ENCODE data around the gene FCHSD1. TPM values are rescaled to one million over a fixed set of nuclear protein-coding genes. Genes with fewer than 3 reads are reported as not detected.

The FCHSD1 gene
- total and polyA plus RNA-seq, 4 donors = 12.2 to 23.2 (median 17.7) TPM

DNA sequence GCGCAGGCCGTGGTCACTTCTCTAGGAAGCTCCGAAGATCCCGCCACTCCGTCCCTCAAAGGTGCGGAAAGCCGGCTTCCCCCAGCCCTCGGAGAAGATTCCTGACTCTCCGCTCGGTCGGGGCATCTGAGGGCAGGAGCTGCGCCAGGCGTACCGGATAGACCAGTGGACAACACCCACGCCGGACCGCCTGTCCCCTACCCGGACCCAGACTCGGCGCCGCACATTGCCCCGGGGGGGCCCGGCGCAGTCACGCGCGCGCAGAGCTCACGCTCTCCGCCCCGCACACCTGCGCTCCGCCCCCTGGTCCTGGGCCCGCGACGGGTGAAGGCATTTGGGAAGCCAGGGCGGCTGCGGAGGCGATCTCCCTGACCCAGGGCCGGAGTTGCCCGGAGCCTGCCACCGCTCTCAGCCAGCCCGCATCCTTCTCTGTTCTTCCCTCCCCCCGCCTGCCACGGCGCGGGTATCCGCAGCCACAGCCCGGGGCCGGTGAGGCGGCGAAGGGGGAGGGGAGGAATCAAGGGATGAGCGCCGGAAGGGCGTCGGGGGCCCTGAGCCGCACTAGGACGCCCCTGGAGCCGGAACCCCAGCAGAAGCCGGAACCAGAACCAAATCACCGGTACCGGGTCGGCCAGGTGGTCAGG lies 14.0 kb downstream of the FCHSD1 start:
- peaks cover 0 to 15% (median 14%) of the 10 kb centered on the region in 3 donors for H3K27me3 ChIP-seq (ENCODE audit: control insufficient read depth in 3 of 3, insufficient read depth in 3 of 3, low read length in 2 of 3)
- 1% methylated on average over 35 to 63 of the region's 63 CpGs for WGBS, 2 donors
- H3K4me3 ChIP-seq = peak overlapping the region; percentile 77
- peaks cover 0 to 23% (median 8%) of the 10 kb centered on the region in 5 donors for H3K4me1 ChIP-seq (ENCODE audit: control insufficient read depth in 5 of 5, insufficient read depth in 5 of 5, low read length in 5 of 5)
- TF ChIP-seq, protein P1, sequence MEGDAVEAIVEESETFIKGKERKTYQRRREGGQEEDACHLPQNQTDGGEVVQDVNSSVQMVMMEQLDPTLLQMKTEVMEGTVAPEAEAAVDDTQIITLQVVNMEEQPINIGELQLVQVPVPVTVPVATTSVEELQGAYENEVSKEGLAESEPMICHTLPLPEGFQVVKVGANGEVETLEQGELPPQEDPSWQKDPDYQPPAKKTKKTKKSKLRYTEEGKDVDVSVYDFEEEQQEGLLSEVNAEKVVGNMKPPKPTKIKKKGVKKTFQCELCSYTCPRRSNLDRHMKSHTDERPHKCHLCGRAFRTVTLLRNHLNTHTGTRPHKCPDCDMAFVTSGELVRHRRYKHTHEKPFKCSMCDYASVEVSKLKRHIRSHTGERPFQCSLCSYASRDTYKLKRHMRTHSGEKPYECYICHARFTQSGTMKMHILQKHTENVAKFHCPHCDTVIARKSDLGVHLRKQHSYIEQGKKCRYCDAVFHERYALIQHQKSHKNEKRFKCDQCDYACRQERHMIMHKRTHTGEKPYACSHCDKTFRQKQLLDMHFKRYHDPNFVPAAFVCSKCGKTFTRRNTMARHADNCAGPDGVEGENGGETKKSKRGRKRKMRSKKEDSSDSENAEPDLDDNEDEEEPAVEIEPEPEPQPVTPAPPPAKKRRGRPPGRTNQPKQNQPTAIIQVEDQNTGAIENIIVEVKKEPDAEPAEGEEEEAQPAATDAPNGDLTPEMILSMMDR (IDR thresholded peaks at IDR 0.05; ENCODE audit: control extremely low read depth, extremely low read depth) = no peak
- ATAC-seq (ENCODE audit: insufficient read depth, low FRiP score) (peak; percentile 20), DNase-seq (peak in 1 of 3 donors; percentile 13)
- H3K9ac ChIP-seq (ENCODE audit: insufficient read depth in 1 of 2, low read length in 2 of 2) = peak overlapping the region in 1 of 2 donors; percentile 91
- peaks cover 0 to 7% (median 6%) of the 10 kb centered on the region in 4 donors for H3K36me3 ChIP-seq (ENCODE audit: control insufficient read depth in 4 of 4, insufficient read depth in 4 of 4, low read length in 4 of 4)
- H3K27ac ChIP-seq (ENCODE audit: low read depth in 1 of 2, low read length in 1 of 2) = peak overlapping the region in 1 of 2 donors; percentile 34
- H3K9me3 ChIP-seq (ENCODE audit: control insufficient read depth in 4 of 4, insufficient read depth in 3 of 4, low read length in 3 of 4) = no peaks in the 10 kb centered on the region

DNA sequence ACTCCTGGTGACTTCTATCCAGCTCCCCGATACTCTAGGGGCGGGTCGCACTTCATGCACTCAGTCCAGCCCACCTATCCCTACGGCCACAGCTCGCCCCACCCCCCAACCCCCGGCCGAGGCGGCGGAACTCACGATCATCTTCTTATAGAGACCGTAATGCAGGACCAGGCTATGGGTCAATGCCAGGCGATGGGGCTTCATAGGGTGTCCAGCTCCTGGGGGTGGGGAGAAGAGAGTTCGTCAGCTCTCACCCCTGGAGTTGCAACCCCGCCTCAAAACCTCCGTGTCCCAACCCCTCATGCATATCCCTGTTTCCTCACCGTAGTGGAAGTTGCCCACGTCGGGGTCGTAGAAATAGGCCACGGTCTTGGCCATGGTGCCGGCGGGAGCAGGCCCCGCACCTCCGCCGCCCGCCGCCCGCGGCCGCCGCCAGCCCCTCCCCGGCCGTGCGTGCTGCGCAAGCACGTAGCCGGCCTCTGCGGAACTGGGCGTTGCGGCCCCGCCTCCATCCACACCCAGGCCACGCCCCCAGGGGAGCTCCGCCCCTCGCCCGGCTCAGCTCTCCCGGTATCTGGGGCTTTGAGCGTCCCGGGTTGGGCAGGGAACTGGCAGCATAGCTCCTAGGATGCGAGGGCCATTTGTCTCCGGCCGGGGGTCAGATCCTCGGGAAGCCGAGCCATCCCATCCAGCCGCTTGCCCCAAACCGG lies 14.7 kb downstream of the FCHSD1 start, which contains the start of the genes HDAC3 and RELL2:
HDAC3 (minus strand) TSS at position 437 of the 710 bp plus-strand sequence; CDS start at position 378, 59 bp downstream.
RELL2 (plus strand) TSS at position 585 of the 710 bp plus-strand sequence. CDS start 1,229 bp downstream, outside the sequence.
- Histone ChIP-seq H3K27ac (ENCODE audit: low read depth in 1 of 2, low read length in 1 of 2) (peak within 1 kb of the TSS; percentile 34 to 82), H3K27me3 (ENCODE audit: control insufficient read depth in 3 of 3, insufficient read depth in 3 of 3, low read length in 2 of 3) (peaks cover 0 to 15% (median 14%) of the 10 kb centered on the region in 3 donors), H3K36me3 (ENCODE audit: control insufficient read depth in 4 of 4, insufficient read depth in 4 of 4, low read length in 4 of 4) (peaks cover 0 to 7% (median 6%) of the 10 kb centered on the region in 4 donors), H3K9ac (ENCODE audit: insufficient read depth in 1 of 2, low read length in 2 of 2) (peak within 1 kb of the TSS; percentile 91 to 93), H3K9me3 (ENCODE audit: control insufficient read depth in 4 of 4, insufficient read depth in 3 of 4, low read length in 3 of 4) (no peaks in the 10 kb centered on the region), H3K4me1 (ENCODE audit: control insufficient read depth in 5 of 5, insufficient read depth in 5 of 5, low read length in 5 of 5) (peaks cover 0 to 23% (median 8%) of the 10 kb centered on the region in 5 donors), H3K4me3 (peak within 1 kb of the TSS; percentile 77)
- ATAC-seq (ENCODE audit: insufficient read depth, low FRiP score) (peak; percentile 99), DNase-seq (peak; percentile 92 to 95 (median 94))
- 0 to 1% methylated on average over 53 to 55 of the region's 55 CpGs for WGBS, 2 donors
- TF ChIP-seq, protein P1 (IDR thresholded peaks at IDR 0.05; ENCODE audit: control extremely low read depth, extremely low read depth) = no peak

DNA sequence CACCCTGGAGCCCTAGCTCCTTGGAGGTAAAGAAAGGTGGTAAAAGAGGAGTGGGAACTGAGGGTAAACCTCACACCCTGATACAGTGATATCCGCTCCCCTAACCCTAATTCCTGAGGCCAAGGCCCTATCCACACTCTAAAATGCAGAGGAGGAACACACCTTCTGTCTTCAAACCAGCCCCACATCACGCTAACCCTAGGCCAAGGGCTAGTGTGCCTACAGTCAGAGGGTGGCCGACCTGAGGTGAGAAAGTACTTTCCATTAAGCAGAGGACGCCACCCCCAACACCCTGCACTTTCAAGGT lies 15.2 kb downstream of the FCHSD1 start:
- DNase-seq = no peak
- H3K27ac ChIP-seq (ENCODE audit: low read depth in 1 of 2, low read length in 1 of 2) = peak overlapping the region; percentile 34 to 82
- H3K27me3 ChIP-seq (ENCODE audit: control insufficient read depth in 3 of 3, insufficient read depth in 3 of 3, low read length in 2 of 3) = peaks cover 0 to 15% (median 14%) of the 10 kb centered on the region in 3 donors
- peak overlapping the region; percentile 77 for H3K4me3 ChIP-seq
- no peaks in the 10 kb centered on the region for H3K9me3 ChIP-seq (ENCODE audit: control insufficient read depth in 4 of 4, insufficient read depth in 3 of 4, low read length in 3 of 4)
- peaks cover 0 to 6% (median 3%) of the 10 kb centered on the region in 4 donors for H3K36me3 ChIP-seq (ENCODE audit: control insufficient read depth in 4 of 4, insufficient read depth in 4 of 4, low read length in 4 of 4)
- 6 to 19% methylated on average over 4 of the region's 4 CpGs for WGBS, 2 donors
- TF ChIP-seq, protein P1 (IDR thresholded peaks at IDR 0.05; ENCODE audit: control extremely low read depth, extremely low read depth) = no peak
- H3K4me1 ChIP-seq (ENCODE audit: control insufficient read depth in 5 of 5, insufficient read depth in 5 of 5, low read length in 5 of 5) = peaks cover 0 to 23% (median 8%) of the 10 kb centered on the region in 5 donors
- peak overlapping the region; percentile 91 to 93 for H3K9ac ChIP-seq (ENCODE audit: insufficient read depth in 1 of 2, low read length in 2 of 2)
- ATAC-seq (ENCODE audit: insufficient read depth, low FRiP score) = no peak

Measured in lung (tissue), 12 donors.